Brain microvascular endothelial cell (primary cell): ENCODE results near the gene MAFG.

Experiments
- DNase-seq: peaks from one replicate; pipeline ENCODE4 v3.0.0-alpha.2; 2020
- H3K27ac ChIP-seq: fragments of 250-450 bp; sonication (Bioruptor Pico); 2 replicates; pipeline ENCODE4 v1.5.1; 2020; ENCODE audit warnings: mild to moderate bottlenecking, moderate library complexity
- H3K27me3 ChIP-seq: fragments of 250-450 bp; sonication (Bioruptor Pico); replicated peaks from 2 replicates; pipeline ENCODE4 v1.5.1; 2020; ENCODE audit warnings: mild to moderate bottlenecking
- H3K36me3 ChIP-seq: fragments of 250-450 bp; sonication (Bioruptor Pico); replicated peaks from 2 replicates; pipeline ENCODE4 v1.5.1; 2020; ENCODE audit warnings: mild to moderate bottlenecking
- H3K4me3 ChIP-seq: 2 replicates; pipeline ENCODE4 v1.5.1; 2011; ENCODE audit warnings: low read depth, mild to moderate bottlenecking, control low read depth, low read length, moderate library complexity
- CTCF ChIP-seq: IDR thresholded peaks from 2 replicates; pipeline ENCODE4 v1.5.1; 2011; ENCODE audit warnings: low read depth, mild to moderate bottlenecking, moderate library complexity, low read length, control low read depth, inconsistent platforms; ENCODE audit errors: missing control alignments
- in situ Hi-C: cut with HindIII; loops from 2 replicates; pipeline ENCODE4 v1.10.0; 2017; ENCODE audit warnings: low sequenced_read_pairs, low pct_ligation_motif_present

MAFG gene

GRCh38 chr17:81895400-81895799, 32.1 kb downstream of the MAFG start:
- no peak for DNase-seq
- TF ChIP-seq CTCF: no peak
- Histone ChIP-seq H3K4me3 (no peak overlapping the region), H3K27ac (no peak overlapping the region), H3K27me3 (no peaks in the 10 kb centered on the region), H3K36me3 (peaks cover 13% of the 10 kb centered on the region)
- in situ Hi-C loops: no loop called here

DNA sequence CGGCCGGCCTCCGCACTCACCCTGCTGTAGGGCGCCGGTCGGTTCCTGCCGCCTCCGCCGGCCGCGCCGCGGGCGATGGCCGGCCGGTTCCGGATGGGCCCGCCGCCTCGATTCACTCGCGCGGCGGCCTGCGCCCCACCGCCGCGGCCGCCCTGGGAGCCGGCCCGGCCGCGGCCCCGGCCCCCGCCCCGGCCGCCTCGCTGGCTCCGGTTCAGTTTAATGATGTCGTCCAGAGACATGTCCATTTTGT, 36.3 kb downstream of the MAFG start:
- peaks cover 40% of the 10 kb centered on the region for H3K36me3 ChIP-seq

DNA sequence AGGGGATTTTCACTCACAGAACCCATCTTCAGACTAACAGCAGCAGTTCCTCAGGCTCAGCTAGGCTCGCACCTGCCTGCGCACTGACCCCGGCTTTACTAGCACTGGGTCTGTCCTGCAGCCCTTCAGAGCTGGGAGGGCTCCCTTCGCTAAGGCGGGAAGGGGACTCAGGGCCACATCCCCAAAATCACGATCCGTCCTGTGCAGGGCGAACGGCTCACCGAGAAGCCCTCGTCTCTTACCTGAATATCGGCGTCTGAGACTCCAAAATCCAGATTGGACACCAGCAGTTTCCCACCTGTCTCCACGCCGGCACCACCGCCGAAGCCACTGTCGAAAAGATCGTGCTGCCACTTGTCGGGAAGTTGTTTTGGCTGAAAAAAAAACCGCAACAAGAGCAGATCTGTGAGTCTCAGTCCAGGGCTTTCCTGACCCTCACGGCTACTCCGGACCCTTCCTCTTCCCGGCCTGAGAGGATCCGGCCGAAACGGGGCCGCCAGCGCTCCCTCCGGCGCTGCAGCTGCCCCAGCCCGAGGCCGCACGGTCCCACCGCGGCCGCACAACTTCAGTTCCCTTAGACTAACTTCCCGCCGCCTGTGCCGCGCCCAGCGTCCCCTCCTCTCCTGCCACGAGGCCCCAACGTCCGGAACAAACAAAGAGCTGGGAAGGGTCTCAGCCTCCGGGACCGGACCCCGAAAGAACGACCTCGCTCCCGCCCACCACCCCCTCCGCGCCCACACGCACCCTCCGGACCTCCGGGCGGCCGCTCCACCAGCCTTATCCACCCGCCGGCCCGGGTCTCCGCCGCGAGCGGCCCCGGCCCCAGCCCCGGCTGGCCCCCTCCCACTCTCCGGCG, 36.9 kb downstream of the MAFG start:
- Histone ChIP-seq H3K36me3 (peaks cover 43% of the 10 kb centered on the region), H3K27me3 (no peaks in the 10 kb centered on the region), H3K27ac (peak overlapping the region; percentile 82), H3K4me3 (peak overlapping the region; percentile 79)
- in situ Hi-C loops: no loop called here
- DNase-seq: no peak
- no peak for TF ChIP-seq CTCF

More for the DNA sequence above, 36.3 kb downstream of the MAFG start:
- Histone ChIP-seq H3K27ac (peak overlapping the region; percentile 82), H3K27me3 (no peaks in the 10 kb centered on the region), H3K4me3 (peak overlapping the region; percentile 79)
- in situ Hi-C loops: no loop called here
- DNase-seq: no peak
- no peak for TF ChIP-seq CTCF

DNA sequence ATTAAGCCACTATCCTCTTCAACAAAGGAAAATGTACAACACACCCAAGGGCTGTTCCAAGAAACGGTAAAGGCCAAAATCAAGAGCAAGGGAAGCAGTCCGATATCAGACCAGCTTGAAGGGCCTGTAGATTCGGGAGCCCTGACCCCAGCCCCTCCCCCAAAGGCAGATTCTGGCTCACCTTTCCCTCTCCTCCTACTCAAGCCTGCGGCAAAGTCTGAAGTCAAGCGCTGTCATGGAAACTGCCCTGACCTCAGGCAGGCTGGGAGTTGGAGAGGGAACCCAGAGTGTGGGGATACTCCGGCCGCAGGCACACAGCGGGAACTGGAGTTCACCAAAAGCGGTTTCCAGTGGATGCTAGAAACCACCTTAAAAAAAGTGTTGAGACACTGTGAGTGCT, 37.9 kb downstream of the MAFG start:
- H3K27me3 ChIP-seq: no peaks in the 10 kb centered on the region
- peak overlapping the region; percentile 9 for H3K4me3 ChIP-seq
- no peak for DNase-seq
- H3K36me3 ChIP-seq: peaks cover 49% of the 10 kb centered on the region
- in situ Hi-C loops: no loop called here
- H3K27ac ChIP-seq: no peak overlapping the region
- TF ChIP-seq CTCF: no peak

DNA sequence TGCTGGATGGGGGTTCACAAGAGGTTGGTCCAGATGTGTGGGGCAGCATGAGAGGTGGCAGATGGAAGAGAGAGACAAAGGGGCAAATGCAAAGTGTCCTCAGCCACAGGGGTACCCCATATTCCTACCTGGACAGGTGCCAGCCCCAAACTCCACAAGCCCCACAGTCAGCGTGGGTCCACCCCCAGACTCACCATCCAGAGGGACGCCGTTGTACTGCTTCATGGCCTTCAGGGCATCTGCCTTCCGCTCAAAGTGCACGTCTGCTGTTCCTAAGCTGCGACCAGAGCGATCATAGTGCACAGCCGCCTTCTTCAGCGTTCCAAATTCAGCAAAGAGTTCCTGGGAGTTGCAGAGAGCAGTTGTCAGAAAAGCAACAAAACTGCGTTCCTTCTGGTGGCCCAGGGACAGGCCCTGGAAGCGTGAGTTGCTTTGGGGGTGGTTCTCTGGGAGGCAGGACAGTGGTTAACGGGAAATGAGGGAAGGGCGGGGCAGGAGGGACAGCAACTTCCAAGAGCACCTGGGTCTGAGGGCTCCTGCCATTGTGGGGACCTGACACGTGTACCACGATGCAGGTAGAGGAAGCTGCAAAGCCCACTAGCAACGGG, 38.4 kb downstream of the MAFG start:
- peaks cover 54% of the 10 kb centered on the region for H3K36me3 ChIP-seq
- DNase-seq: no peak
- H3K27me3 ChIP-seq: no peaks in the 10 kb centered on the region
- no peak overlapping the region for H3K4me3 ChIP-seq
- no peak overlapping the region for H3K27ac ChIP-seq
- in situ Hi-C loops: no loop called here
- no peak for TF ChIP-seq CTCF
